Uterus (tissue), 2 donors: Measurements from ENCODE around the gene INPP5A.

ENCODE experiments used
- CTCF ChIP-seq, 4 experiments: fragments of 200-600 bp in 2 of 4; fragments of 450-650 bp in 2 of 4; sonication (generic) in 2 of 4; IDR thresholded peaks; one replicate each; pipeline ENCODE4 v1.5.1; 2016 to 2019; ENCODE audit warnings: antibody characterized with exemption in 4 of 4, mild to moderate bottlenecking in 2 of 4, moderate library complexity in 1 of 4
- POLR2A ChIP-seq, 2 donors: fragments of 450-650 bp; IDR thresholded peaks; one replicate each; pipeline ENCODE4 v1.6.1; 2016; ENCODE audit warnings: antibody characterized with exemption in 2 of 2, mild to moderate bottlenecking in 1 of 2, moderate library complexity in 1 of 2

- TF ChIP-seq CTCF (IDR thresholded peaks at IDR 0.05): no peak
- no peak for TF ChIP-seq POLR2A (IDR thresholded peaks at IDR 0.05)
These were observed 17.5 kb downstream of the INPP5A start for GRCh38 chr10:132554991-132555647.
